Fibroblast of skin of left biceps (primary cell): ENCODE results near the gene DENND10.
A peak's percentile ranks its signal among the peaks of the same experiment; 100 is the strongest.
"Not testable (repeated sequence)": the region's sequence is repeated elsewhere in the genome, so short reads cannot be mapped to it uniquely, and the experiment has no call there.

Source experiments
- DNase-seq, 2 experiments: peaks; one replicate each; pipeline ENCODE4 v3.0.0-alpha.2; 2013; ENCODE audit warnings: low read depth in 2 of 2

The DENND10 gene

DNA sequence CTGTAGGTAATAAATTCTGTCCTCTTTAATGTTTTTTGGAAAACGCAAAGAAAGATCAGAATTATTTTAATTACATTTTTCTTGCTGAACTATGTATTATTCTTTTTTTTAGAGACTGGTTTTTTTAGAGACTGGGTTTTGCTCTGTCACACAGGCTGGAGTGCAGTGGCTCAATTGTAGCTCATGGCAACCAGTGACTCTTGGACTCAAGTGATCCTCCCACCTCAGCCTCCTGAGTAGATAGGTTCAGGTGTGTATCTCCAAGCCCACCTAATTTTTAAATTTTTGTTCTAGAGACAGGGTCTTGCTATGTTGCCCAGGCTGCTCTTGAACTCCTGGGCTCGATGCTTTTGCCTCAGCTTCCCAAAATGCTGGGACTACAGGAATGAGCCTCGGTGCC, 5.3 kb upstream of the DENND10 start:
- no peak for DNase-seq

DNA sequence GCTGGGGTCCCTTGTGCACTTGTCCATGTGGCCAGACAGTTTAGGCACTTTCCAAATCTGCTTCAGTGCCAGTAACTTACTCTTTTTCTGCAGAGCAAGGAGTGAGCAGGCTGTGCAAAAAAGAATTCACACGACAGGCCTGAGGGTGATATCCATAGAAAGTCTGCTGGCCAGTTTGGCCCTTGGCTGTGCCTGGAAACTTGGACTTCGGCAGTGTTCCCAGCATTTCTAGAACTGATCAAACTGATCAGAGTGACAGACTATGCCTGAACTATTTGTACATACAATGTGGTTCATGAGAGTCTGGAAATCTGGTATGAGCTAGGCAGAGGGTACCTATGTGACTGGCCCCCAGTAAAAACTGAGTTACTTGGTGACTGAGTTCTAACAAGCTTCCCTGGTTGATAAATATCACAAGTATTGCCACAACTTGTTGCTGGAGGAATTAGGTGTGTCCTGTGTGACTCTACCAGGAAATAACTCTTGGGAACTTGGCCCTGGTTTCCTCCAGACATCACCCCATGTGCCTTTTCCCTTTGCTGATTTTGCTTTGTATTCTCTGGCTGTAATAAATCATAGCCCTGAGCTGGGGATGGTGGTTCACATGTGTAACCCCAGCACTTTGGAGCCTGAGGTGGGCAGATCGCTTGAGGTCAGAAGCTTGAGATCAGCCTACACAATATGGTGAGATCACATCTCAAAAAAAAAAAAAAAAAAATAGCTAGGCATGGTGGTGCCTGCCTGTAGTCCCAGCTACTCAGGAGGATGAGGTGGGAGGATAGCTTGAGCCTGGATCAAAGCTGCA, 3.3 kb upstream of the DENND10 start:
- DNase-seq, result no peak

DNA sequence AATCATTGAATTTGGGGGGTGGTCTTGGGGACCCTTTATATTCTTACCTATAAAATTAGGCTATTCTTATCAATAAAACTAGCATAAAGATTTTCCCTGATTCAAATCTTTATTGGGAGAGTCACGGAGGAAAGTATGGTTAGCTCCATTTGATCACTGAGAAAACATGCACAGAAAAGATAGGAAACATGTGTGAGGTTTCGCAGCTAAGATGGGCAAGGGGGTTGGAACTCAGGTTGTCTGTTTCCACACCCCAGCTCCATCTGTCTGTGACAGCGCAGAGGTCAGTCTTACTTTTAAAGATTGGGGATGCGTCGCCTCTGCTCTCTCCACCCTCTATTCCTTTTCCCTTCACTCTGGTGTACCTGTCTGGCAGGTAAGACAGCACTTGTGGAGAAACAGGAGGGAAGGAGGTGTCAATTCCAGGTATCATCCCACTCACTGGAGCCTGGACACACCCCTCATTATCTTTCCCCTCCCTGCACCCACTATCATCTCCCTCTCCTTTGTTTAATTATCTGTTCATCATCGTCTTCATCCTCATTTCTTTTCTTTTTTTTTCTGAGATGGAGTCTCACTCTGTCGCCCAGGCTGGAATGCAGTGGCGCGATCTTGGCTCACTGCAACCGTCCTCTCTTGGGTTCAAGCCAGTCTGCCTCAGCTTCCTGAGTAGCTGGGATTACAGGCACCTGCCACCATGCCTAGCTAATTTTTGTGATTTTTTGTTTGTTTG, 2.4 kb upstream of the DENND10 start:
- DNase-seq, result no peak

DNA sequence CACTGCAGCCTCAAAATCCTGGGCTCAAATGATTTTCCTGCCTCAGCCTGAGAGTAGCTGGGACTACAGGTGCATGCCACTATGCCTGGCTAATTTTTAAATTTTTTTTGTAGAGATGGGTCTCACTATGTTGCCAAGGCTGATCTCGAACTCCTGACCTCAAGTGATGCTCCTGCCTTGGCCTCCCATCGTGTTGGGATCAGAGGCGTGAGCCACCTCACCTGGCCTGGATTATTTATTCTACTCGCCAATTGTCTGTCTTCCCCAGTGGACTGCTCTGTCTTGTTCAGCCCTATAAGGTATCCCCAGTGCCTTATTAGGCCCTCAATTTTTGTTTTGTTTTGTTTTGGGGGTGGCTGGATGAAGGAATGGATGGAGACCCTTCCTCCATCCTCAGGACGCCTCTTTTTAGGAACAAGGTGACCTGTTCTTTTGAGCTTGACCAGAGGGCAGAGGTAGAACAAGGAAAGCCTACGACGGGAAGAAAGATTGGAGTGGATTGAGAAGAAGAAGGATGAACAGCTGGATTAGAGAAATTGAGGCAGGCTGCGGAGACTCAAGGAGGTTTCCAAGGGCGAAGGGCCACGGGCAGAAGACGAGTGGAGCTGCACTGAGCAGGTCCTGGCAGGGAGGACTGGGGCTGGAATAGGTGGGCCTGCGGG, 541 bp upstream of the DENND10 start:
- DNase-seq, result no peak

DNA sequence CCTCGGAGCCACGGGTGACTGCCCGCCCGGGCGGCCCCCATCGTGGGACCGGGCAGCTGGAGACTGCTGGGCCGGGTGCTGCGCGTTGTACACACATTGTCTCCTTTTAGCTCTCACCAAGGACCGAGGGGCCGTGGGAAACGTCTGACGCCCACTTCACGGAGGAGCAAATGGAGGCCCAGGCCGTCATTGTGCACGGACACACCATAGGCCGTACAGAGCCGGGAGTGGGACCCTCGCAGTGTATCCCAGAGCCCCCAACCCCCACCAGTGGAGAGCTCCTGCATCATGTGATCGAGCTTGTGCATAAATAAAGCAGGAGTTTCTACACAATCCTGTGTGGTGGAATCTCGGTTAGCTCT, 722 bp downstream of the DENND10 start:
- DNase-seq, result no peak

DNA sequence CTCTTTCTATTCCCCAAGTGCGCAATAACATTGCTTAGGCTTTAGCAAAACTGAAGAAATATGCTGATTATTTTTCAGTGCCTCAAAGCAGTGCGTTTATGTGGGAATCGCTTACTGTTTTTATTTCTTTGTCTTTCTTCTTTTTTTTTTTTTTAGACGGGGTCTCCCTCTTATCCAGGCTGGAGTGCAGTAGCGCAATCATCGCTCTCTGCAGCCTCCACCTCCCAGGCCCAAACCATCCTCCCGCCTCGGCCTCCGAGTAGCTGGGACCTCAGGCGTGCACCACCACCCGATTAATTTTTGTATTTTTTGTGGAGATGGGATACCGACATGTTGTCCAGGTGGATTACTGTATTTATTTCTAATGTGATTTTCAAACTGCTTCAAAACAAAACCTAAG, 1.2 kb downstream of the DENND10 start:
- no peak for DNase-seq

DNA sequence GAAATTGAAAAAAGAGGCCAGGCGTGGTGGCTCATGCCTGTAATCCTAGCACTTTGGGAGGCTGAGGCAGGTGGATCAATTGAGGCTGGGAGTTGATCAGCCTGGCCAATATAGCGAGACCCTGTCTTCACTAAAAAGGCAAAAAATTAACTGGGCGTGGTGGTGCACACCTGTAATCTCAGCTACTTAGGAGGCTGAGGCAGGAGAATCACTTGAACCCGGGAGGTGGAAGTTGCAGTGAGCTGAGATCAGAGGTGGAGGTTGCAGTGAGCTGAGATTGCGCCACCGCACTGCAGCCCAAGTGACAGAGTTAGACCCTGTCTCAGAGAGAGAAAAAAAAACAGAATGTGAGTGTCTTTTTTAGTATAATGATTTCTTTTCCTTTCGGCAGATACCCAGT, 2.0 kb downstream of the DENND10 start:
- DNase-seq, result not testable (repeated sequence)

DNA sequence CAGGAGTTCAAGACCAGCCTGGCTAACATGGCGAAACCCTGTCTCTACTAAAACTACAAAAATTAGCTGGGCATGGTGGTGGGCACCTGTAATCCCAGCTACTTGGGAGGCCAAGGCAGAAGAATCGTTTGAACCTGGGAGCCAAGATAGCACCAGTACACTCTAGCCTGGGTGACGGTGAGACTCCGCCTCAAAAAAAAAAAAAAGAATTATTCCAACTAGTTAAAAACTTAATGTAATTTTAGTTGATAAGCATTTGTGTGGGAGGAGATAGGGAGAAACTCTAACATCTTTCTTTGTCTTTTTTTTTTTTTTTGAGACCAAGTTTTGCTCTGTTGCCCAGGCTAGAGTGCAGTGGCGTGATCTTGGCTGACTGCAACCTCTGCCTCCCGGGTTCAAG, 3.2 kb downstream of the DENND10 start:
- DNase-seq, result not testable (repeated sequence)

DNA sequence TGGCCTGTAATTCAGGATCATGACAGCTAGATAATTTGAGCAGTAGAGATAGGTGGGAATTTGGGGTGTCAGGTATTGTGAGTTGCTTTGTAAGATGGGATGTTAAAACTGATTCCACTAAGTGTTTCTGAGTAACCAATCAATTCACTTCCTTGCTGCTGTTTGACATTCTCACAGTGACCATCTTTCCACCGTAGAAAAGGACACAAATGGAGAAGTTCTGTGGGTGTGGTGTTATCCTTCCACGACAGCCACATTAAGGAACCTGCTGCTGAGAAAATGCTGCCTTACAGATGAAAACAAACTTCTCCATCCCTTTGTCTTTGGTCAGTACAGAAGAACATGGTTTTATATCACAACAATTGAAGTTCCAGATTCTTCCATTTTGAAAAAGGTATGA, 3.9 kb downstream of the DENND10 start:
- not testable (repeated sequence) for DNase-seq

DNA sequence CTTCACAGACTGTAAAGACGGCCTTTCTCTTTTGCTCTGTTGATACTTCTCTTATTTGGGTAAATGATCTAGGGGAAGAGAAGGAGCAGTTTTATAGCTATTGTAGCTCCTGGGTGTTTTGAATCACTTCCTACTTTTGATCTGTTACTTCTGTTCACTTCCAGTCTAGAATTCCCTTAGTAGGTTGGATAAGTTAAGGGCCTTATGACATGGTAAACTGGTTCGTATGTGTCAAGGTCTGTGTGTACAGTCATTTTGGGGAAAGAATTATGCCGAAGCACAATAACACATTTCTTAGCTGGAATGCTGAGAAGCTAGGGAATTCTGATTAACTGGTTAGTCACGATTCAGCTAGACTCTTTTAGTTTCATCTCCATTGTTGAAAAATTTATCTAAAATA, 8.1 kb downstream of the DENND10 start:
- DNase-seq, result no peak

DNA sequence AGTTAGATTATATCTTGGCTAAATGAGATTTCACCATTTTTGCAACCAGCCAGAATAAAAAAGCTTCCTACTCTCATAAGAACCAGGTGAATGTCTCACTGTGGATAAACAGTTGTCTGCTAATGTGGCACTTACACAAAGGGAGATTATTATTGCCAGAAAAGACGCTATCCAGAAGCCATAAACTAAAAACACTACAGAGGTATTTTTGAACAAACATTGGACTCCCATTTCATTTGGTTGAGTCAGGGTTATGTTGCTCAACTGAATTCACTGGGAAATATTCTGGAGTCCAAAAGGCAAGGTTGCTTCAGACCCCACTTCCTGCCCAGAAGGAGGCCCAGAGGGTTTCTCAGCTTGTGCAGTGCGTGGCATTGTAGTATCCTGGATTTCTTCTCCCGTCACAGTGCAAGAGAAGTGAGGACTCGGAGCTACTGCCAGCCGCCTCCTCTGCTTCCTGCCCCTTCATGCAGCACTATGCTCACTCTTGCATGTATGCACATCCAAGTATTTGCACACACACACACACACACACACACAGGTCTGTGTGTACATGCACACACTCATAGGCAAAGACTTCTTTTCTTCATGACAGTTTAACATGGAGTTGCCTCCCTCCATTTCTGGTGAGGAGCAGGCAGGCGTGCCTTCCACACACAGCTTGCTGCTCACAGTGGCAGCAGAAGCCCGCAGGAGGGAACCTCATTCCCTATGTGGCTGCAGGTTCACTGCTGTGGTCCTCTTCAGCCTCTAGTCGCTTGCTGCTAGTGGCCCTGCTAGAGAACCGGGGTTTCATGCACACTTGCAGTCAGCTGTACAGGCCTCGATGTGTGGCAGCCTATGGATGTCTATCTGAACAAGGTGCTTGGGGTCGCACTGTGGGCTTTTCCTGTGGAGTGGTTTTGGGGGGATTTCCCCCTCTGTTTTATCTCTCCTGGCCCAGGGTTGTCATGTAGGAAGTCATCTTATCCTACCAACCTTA, 10.1 kb downstream of the DENND10 start:
- DNase-seq, result peak; percentile 54 to 58

DNA sequence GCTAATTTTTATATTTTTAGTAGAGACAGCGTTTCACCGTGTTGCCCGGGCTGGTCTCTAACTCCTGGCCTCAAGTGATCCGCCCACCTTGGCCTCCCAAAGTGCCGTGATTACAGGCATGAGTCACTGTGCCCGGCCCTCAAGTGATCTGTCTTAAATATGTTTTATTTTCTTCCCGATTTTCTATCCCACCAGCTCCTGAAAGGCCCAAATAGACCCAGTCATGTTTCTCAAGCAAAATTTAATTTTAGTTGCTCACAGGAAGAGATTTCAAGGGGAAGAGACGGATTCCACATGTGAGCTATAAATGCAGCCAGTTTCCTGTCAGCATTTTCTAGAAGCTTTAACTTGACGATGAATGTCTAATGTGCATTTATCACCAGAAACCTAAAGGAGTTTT, 12.0 kb downstream of the DENND10 start:
- DNase-seq, result no peak

DNA sequence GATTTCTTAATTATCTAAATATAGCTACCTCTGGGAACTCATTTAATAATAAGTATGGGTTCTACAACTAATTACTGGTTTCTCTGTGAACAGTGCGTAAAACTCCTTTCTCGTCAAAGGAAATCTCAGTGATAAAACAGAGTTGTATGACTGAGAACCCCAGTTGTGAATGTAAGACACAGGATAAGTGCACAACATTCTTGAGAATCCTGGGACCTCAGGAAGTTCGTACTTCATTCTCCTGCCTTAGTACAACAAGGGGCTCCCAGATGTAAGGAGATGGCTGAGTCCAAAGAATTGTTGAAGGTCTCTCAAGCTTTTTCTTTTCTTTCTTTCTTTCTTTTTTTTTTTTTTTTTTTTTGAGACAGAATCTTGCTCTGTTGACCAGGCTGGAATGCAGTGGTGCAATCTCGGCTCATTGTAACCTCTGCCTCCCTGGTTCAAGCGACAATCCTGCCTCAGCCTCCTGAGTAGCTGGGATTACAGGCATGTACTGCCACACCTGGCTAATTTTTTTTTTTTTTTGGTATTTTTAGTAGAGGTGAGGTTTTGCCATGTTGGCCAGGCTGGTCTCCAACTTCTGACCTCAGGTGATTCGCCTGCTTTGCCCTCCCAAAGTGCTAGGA, 12.5 kb downstream of the DENND10 start:
- no peak for DNase-seq

DNA sequence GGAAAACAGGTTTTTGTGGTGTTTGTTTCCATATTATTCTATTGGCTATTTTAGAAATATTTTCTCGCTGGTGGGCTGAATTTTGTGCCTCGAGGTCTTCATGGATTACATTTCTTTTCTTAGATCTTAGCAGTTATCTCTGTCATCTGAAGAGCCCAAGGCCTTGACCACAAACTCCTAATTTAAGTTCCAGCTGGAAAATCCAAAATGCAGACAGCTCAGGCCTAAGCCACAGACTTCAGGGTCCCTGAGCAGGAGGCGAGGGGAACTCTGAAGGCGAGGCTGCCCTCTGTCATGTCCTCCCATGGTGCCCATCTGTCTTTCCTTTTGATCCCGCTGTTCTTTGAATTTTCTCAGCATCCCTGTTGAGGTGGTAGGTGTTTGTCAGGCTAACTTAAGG, 14.3 kb downstream of the DENND10 start:
- no peak for DNase-seq

DNA sequence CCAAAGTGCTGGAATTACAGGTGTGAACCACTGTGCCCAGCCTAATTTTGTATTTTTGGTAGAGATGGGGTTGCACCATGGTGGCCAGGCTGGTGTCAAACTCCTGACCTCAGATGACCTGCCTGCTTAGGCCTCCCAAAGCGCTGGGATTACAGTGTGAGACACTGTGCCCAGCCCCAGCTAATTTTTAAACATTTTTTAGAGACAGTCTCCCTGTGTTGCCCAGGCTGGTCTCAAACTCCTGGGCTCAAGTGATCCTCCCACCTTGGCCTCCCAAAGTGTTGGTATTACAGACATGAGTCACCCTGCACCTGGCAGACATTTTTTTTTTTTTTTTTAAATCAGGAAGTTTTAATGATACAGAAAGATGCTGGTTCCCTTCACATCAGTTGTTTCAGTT, 15.5 kb downstream of the DENND10 start:
- no peak for DNase-seq

DNA sequence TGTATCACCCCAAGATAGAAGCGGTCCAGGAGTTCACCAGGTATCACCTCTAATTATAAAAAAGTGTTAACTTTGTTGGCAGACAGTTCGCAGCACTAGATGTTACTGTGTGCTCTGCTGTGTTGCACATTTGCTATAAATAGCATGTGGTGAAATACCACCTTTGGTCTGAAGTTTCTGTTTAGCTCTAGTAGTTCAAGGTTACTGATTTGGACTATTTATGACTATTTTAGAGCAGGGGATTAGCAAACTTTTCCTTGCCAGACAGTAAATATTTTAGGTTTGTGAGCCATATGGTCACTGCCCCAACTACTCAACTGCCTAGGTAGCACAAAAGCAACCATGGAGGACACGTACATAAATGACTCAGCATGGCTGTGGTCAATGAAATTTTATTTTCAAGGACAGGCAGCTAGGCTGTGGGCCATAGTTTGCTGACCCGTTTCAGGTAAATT, 16.5 kb downstream of the DENND10 start:
- DNase-seq, result no peak

DNA sequence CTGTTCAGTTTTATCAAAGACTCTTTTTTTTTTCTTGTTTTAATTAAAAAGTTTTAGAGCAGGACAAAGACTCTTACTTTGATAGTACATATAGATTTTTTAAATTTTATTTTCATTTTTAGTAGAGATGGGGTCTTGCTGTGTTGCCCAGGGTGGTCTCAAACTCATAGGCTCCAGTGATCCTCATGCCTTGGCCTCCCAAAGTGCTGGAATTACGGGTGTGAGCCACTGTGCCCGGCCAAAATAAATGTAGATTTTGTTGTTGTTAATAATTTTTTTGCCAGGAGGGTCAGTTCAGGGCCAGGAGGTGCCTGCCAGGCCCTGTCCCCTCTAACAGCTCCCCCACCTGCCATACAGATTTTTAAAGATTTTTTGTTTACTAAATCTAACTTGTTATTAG, 17.0 kb downstream of the DENND10 start:
- DNase-seq, result no peak

DNA sequence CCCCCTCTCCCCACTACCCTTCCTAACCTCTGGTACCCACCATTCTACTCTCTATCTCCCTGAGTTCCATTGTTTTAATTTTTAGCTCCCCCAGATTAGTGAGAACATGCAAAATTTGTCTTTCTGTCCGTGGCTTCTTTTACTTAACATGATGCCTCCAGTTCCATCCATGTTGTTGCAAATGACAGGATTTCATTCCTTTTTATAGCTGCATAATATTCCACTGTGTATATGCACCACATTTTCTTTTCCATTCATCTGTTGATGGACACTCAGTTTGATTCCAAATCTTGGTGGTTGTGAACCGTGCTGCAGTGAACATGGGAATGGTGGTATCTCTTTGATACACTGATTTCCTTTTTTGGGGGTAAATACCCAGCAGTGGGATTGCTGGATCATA, 22.0 kb downstream of the DENND10 start:
- DNase-seq, result no peak

DNA sequence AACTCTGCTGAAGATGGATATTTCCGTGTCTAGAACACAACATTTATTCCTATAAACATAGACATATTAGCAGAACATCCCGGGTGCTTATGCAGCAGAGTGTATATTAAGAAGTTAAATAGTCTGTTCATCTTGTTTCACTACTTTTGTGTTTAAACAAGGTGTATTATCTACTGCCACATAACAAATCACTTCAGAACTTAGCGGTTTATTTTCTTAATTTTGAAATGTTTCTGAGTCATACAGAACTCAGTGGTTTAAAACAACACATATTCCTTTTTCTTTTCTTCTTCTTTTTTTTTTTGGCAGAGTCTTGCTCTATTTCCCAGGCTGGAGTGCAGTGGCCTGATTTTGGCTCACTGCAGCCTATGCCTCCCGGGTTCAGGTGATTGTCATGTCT, 25.8 kb downstream of the DENND10 start:
- DNase-seq, result no peak

DNA sequence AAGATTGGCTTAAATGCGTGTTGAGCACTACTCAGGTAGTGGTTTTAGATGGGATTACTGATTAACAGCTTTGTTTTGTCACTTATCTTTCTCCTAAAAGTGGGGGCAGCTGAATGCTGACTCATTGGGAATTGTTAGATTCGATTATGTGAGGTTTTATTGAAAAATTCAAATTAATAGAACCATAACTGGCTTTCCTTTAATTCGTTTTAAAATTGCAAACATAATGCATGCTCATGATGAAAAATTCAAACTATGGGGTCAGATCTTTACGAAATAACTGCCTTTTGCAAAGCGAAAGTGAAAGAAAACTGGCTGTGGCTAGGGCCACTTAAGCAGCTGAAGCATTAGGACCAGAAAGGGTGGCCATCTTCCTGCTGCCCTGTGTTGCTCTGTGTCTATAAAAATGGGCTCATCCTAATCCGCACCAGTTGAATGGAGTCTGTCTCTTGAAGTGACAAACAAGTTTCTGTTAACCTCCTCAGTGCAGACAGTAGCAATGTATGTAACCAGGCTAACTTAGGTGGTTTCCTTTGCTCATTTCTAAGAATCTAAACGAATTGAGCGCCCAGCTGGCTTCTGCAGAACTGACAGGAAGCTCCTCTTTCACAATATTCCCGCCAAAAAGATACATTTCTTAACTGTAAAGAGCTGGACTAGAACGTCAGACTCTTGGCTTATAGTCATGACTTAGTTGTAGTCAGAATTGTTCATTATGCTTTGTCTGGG, 27.8 kb downstream of the DENND10 start:
- no peak for DNase-seq
